Measurements from ENCODE around the gene PARD3B.

DNA sequence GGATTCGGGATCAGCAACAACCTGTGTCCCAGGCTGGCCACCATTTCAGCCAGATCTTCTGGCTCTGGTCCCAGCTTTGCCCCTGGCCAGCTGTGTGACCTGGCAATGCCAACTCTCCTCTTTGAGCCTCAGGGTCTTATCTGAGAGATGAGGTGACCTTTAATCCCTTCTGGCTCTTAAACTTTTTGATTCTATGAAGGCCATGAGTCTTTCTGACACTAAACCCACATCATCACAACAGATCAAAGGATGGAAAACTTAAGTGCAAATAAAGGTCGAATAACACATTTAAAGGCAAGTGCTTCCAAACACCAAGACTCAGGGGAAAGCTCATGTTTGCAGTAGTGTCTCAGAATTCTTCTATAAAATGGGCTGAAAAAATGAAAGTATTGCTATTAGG lies 645.3 kb downstream of the PARD3B start:
- TF ChIP-seq, protein P1, sequence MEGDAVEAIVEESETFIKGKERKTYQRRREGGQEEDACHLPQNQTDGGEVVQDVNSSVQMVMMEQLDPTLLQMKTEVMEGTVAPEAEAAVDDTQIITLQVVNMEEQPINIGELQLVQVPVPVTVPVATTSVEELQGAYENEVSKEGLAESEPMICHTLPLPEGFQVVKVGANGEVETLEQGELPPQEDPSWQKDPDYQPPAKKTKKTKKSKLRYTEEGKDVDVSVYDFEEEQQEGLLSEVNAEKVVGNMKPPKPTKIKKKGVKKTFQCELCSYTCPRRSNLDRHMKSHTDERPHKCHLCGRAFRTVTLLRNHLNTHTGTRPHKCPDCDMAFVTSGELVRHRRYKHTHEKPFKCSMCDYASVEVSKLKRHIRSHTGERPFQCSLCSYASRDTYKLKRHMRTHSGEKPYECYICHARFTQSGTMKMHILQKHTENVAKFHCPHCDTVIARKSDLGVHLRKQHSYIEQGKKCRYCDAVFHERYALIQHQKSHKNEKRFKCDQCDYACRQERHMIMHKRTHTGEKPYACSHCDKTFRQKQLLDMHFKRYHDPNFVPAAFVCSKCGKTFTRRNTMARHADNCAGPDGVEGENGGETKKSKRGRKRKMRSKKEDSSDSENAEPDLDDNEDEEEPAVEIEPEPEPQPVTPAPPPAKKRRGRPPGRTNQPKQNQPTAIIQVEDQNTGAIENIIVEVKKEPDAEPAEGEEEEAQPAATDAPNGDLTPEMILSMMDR (conservative IDR thresholded peaks at IDR 0.05) = no peak
- no peak for TF ChIP-seq EZH2 (IDR thresholded peaks at IDR 0.05; ENCODE audit: low read depth)

Data from PC-9 (cell line).